Ectodermal cell (in vitro differentiated cells): Measurements from ENCODE around the gene GIMAP7.
"Not testable (repeated sequence)": the region's sequence is repeated elsewhere in the genome, so short reads cannot be mapped to it uniquely, and the experiment has no call there.

Experiments used
- H3K27ac ChIP-seq: 2 replicates; pipeline ENCODE4 v1.7.0; 2013; ENCODE audit warnings: mild to moderate bottlenecking, low read depth, low read length; ENCODE audit not compliant: insufficient read depth, poor library complexity, severe bottlenecking
- H3K27me3 ChIP-seq: 2 replicates; pipeline ENCODE4 v1.7.0; 2013; ENCODE audit warnings: mild to moderate bottlenecking, low read length; ENCODE audit not compliant: insufficient read depth, control insufficient read depth, poor library complexity, severe bottlenecking
- H3K36me3 ChIP-seq: one replicate; pipeline ENCODE4 v1.7.0; 2013; ENCODE audit warnings: low read length; ENCODE audit not compliant: control insufficient read depth, insufficient read depth
- H3K4me1 ChIP-seq: one replicate; pipeline ENCODE4 v1.7.0; 2013; ENCODE audit warnings: low read length; ENCODE audit not compliant: control insufficient read depth, insufficient read depth
- H3K4me3 ChIP-seq: 2 replicates; pipeline ENCODE4 v1.7.0; 2013; ENCODE audit warnings: low read depth, low read length, control low read depth; ENCODE audit not compliant: insufficient read depth
- H3K9me3 ChIP-seq: 2 replicates; pipeline ENCODE4 v1.7.0; 2013; ENCODE audit warnings: mild to moderate bottlenecking, low read length, moderate library complexity; ENCODE audit not compliant: control insufficient read depth
- WGBS, 2 experiments: methylation state at CpG; one replicate each; pipeline ENCODE4 v1.1.7; 2013; ENCODE audit warnings: missing lambda C conversion rate in 2 of 2; 5-methylcytosine and 5-hydroxymethylcytosine counted together

Gene GIMAP7

GRCh38 chr7:150481186-150481920 is 33.3 kb upstream of the GIMAP7 start:
- H3K9me3 ChIP-seq: no peaks in the 10 kb centered on the region
- 94 to 95% methylated on average over 7 to 9 of the region's 9 CpGs for WGBS, 2 experiments
- no peaks in the 10 kb centered on the region for H3K36me3 ChIP-seq
- H3K27ac ChIP-seq: no peak overlapping the region
- H3K4me1 ChIP-seq: no peaks in the 10 kb centered on the region
- no peaks in the 10 kb centered on the region for H3K27me3 ChIP-seq
- no peak overlapping the region for H3K4me3 ChIP-seq

- Histone ChIP-seq H3K9me3 (no peaks in the 10 kb centered on the region), H3K4me1 (no peaks in the 10 kb centered on the region), H3K27ac (no peak overlapping the region), H3K27me3 (no peaks in the 10 kb centered on the region), H3K36me3 (no peaks in the 10 kb centered on the region), H3K4me3 (no peak overlapping the region)
- 93% methylated on average over 4 of the region's 4 CpGs for WGBS, 2 experiments
Measured at GRCh38 chr7:150481922-150482321, 32.8 kb upstream of the GIMAP7 start.

GRCh38 chr7:150483514-150483913 is 31.2 kb upstream of the GIMAP7 start:
- H3K27me3 ChIP-seq, H3K36me3 ChIP-seq, H3K9me3 ChIP-seq, H3K27ac ChIP-seq, H3K4me3 ChIP-seq, H3K4me1 ChIP-seq: not testable (repeated sequence)
- WGBS, 2 experiments: 63 to 94% methylated on average over 1 of the region's 2 CpGs

GRCh38 chr7:150484071-150484470 is 30.6 kb upstream of the GIMAP7 start:
- not testable (repeated sequence) for H3K27ac ChIP-seq, H3K36me3 ChIP-seq, H3K4me1 ChIP-seq, H3K9me3 ChIP-seq, H3K27me3 ChIP-seq, H3K4me3 ChIP-seq
- 93 to 95% methylated on average over 3 of the region's 3 CpGs for WGBS, 2 experiments

- no peak overlapping the region for H3K4me3 ChIP-seq
- no peaks in the 10 kb centered on the region for H3K4me1 ChIP-seq
- no peaks in the 10 kb centered on the region for H3K36me3 ChIP-seq
- WGBS, 2 experiments: 75 to 83% methylated on average over 1 to 2 of the region's 2 CpGs
- no peaks in the 10 kb centered on the region for H3K27me3 ChIP-seq
- H3K9me3 ChIP-seq: no peaks in the 10 kb centered on the region
- no peak overlapping the region for H3K27ac ChIP-seq
Measured at GRCh38 chr7:150487625-150488024, 27.0 kb upstream of the GIMAP7 start.

- 100% methylated on average over 1 of the region's 1 CpG for WGBS, 2 experiments
- Histone ChIP-seq H3K27ac (no peak overlapping the region), H3K4me1 (no peaks in the 10 kb centered on the region), H3K9me3 (no peaks in the 10 kb centered on the region), H3K36me3 (no peaks in the 10 kb centered on the region), H3K27me3 (no peaks in the 10 kb centered on the region), H3K4me3 (no peak overlapping the region)
Measured at GRCh38 chr7:150489782-150490181, 24.9 kb upstream of the GIMAP7 start.

- 57% methylated on average over 1 of the region's 3 CpGs; no CpG with 5 or more reads in 1 of the 2 experiments for WGBS, 2 experiments
- H3K27ac ChIP-seq, H3K36me3 ChIP-seq, H3K27me3 ChIP-seq, H3K4me1 ChIP-seq, H3K4me3 ChIP-seq, H3K9me3 ChIP-seq: not testable (repeated sequence)
Measured at GRCh38 chr7:150493442-150493841, 21.2 kb upstream of the GIMAP7 start.

- no peak overlapping the region for H3K27ac ChIP-seq
- no peaks in the 10 kb centered on the region for H3K36me3 ChIP-seq
- H3K4me3 ChIP-seq: no peak overlapping the region
- no peaks in the 10 kb centered on the region for H3K27me3 ChIP-seq
- no peaks in the 10 kb centered on the region for H3K9me3 ChIP-seq
- no peaks in the 10 kb centered on the region for H3K4me1 ChIP-seq
Measured at GRCh38 chr7:150502519-150502918, 12.2 kb upstream of the GIMAP7 start.

- WGBS, 2 experiments: 95 to 98% methylated on average over 4 of the region's 4 CpGs
Measured at GRCh38 chr7:150503155-150503554, 11.5 kb upstream of the GIMAP7 start.

GRCh38 chr7:150503581-150503980 is 11.1 kb upstream of the GIMAP7 start:
- Histone ChIP-seq H3K27ac (no peak overlapping the region), H3K27me3 (no peaks in the 10 kb centered on the region), H3K4me3 (no peak overlapping the region), H3K36me3 (no peaks in the 10 kb centered on the region), H3K9me3 (no peaks in the 10 kb centered on the region), H3K4me1 (no peaks in the 10 kb centered on the region)
- WGBS, 2 experiments: 96 to 97% methylated on average over 3 of the region's 3 CpGs

More at GRCh38 chr7:150503155-150503554, 11.5 kb upstream of the GIMAP7 start:
- Histone ChIP-seq H3K36me3 (no peaks in the 10 kb centered on the region), H3K27me3 (no peaks in the 10 kb centered on the region), H3K4me3 (no peak overlapping the region), H3K27ac (no peak overlapping the region), H3K4me1 (no peaks in the 10 kb centered on the region), H3K9me3 (no peaks in the 10 kb centered on the region)
